Cardiac fibroblast (primary cell): Measurements from ENCODE around the gene KCNH1.

ENCODE experiments used
- DNase-seq, 2 donors: peaks; one replicate each; pipeline versions ENCODE4 v3.0.0 to v3.0.0-alpha.2; 2010; ENCODE audit warnings: low read depth in 2 of 2
- H3K4me3 ChIP-seq, 2 donors: replicated peaks in 1 of 2; 1 replicate in 1 of 2; 2 replicates in 1 of 2; pipeline ENCODE4 v1.5.1; 2011; ENCODE audit warnings: low read depth in 2 of 2, low read length in 2 of 2, mild to moderate bottlenecking in 2 of 2, moderate library complexity in 1 of 2
- TF ChIP-seq, protein P1 (sequence below): IDR thresholded peaks from one replicate; pipeline ENCODE4 v1.5.1; 2011; ENCODE audit warnings: low read depth, mild to moderate bottlenecking, low read length, inconsistent platforms

Gene KCNH1

DNA sequence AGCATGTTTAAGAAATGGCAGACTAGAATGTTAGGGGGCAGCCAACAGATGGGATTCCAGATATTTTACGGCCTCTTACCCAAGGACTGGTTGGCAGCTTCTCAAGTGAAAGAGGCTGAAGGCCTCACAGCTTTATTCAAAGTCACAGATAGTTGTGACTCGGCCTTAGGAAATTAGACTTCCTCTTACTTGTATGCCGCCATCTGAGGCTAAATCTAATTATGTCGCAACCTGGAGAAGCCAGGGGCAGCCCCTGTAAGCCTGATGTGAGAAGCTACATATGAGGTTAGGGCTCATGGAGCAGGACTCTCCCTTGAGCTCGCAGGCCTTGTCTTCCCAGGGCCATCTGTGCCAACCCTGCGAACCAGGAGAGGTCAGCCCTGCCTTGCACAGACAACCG lies 452.8 kb downstream of the KCNH1 start:
- DNase-seq = no peak
- TF ChIP-seq, protein P1, sequence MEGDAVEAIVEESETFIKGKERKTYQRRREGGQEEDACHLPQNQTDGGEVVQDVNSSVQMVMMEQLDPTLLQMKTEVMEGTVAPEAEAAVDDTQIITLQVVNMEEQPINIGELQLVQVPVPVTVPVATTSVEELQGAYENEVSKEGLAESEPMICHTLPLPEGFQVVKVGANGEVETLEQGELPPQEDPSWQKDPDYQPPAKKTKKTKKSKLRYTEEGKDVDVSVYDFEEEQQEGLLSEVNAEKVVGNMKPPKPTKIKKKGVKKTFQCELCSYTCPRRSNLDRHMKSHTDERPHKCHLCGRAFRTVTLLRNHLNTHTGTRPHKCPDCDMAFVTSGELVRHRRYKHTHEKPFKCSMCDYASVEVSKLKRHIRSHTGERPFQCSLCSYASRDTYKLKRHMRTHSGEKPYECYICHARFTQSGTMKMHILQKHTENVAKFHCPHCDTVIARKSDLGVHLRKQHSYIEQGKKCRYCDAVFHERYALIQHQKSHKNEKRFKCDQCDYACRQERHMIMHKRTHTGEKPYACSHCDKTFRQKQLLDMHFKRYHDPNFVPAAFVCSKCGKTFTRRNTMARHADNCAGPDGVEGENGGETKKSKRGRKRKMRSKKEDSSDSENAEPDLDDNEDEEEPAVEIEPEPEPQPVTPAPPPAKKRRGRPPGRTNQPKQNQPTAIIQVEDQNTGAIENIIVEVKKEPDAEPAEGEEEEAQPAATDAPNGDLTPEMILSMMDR = no peak
- no peak overlapping the region for H3K4me3 ChIP-seq

DNA sequence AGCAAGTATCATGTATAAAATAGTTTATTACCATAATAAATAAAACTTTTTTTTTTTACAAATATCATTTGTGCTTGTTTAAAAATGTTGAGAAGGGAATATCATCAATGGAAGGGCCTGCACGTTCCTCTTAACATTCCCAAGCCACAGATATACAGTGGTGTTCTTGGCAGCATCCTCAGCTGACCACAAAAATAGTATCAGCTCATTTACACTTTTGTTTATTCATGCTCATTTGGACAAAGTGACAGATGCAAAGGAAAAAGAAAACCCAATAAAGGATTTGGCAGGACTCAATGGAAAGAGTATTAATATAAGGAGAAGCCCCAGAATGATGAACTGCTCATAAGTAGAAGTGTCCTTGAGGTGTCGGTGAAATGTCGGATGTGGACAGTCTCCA lies 455.6 kb downstream of the KCNH1 start:
- DNase-seq = no peak
- H3K4me3 ChIP-seq = no peak overlapping the region
- TF ChIP-seq, protein P1 = no peak

DNA sequence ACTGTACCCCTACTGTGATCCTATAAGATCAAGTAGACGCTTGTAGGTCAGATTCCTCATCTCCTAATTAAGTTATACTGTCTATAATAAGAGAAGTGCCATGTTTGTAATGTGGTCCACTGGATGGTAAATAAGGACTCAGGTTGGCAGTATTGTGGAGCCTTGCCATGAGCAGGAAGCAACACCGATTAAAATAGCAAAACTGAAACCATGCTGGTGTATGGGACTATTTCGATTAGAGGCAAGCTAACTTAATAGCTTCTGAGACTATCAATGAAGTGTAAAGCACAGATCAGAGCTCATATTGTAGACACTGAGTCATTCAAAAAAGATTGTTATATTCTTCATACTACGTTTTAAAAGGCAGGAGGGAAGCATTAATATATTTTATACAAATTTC lies 456.4 kb downstream of the KCNH1 start:
- H3K4me3 ChIP-seq = no peak overlapping the region
- TF ChIP-seq, protein P1 = no peak
- no peak for DNase-seq

DNA sequence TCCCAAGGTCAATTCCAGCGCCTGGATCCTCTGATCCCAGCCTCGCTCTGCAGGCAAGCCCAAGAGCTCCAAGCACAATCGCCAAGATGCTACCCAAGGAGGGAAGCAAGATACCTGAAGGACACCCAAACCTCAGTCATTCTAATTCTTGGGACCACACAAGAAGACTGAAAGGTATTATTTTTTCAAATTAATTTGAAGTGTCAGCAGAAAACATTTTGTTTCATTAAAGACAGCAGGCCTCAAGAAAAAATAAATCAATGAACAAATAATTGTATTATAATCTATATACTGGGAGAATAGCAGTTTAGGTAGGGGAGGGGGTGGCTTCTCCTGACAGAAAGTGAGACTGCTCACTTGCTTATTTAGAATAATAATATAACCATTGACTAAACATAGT lies 457.4 kb downstream of the KCNH1 start:
- no peak for DNase-seq
- TF ChIP-seq, protein P1 = no peak
- no peak overlapping the region for H3K4me3 ChIP-seq

DNA sequence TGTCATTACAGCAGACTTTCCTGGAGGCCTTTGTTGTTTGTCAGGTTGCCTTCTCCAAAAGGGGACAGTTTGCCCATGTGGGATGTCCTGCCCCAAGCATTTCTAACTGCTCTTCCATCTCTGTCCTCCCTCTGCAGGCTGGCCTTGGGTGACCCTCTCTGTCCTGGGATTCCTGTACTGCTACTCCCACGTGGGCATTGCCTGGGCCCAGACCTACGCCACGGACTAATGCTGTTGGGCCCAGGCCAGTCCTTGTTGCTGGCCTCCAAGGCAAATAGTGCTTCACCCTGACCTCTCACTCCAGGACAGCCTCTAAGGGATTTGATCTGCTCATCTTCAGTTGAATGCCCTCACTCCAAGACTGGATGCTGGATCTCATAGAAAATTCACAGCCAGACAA lies 459.8 kb downstream of the KCNH1 start:
- no peak for DNase-seq
- H3K4me3 ChIP-seq = no peak overlapping the region
- TF ChIP-seq, protein P1 = no peak

DNA sequence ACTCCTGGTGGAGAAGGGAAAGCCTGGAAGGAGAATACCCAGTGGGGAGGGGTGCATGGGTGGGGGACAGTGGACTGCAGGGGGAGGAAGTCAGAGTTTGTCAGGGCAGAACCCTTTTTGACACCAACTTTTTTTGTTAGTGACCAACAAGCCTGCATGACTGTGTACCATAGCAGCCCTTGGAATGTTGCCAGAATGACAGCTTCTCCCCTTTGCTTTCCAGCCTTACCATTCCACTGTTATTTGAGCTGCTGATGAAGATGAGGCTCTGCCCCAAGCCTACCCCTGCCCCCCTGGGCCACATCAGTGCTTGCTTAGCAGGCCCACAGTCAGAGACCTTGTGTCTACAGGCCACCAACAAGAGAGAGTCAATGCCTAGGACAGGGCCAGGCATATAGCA lies 464.0 kb downstream of the KCNH1 start:
- no peak overlapping the region for H3K4me3 ChIP-seq
- DNase-seq = no peak
- TF ChIP-seq, protein P1 = no peak
